HEK293 (cell line): ENCODE measurements around the gene HSPB6.

Source experiments
- CTCF ChIA-PET: fragments of 350-600 bp; formaldehyde crosslinking; extraction: SDS; loops from one replicate; lab custom pipeline; 2021; ENCODE audit warnings: antibody characterized with exemption; lab: Yijun Ruan, JAX
- POLR2A ChIA-PET: fragments of 300-600 bp; formaldehyde crosslinking; extraction: SDS; loops from one replicate; lab custom pipeline; 2020; ENCODE audit warnings: antibody characterized with exemption, inconsistent platforms; lab: Yijun Ruan, JAX
- H3K27ac ChIP-seq: fragments of 200-500 bp; sonication (Bioruptor generic); 2 replicates; pipeline ENCODE4 v1.5.1; 2014; ENCODE audit warnings: low read depth, low read length, control low read depth, inconsistent platforms; ENCODE audit errors: extremely low read depth
- H3K36me3 ChIP-seq, 2 experiments: fragments of 200-500 bp in 1 of 2; sonication (Bioruptor generic) in 1 of 2; 1 replicate in 1 of 2; 2 replicates in 1 of 2; pipeline ENCODE4 v1.5.1; 2014 to 2017; ENCODE audit warnings: inconsistent platforms in 2 of 2, low read length in 2 of 2; ENCODE audit not compliant: control insufficient read depth in 2 of 2, insufficient read depth in 1 of 2
- H3K4me1 ChIP-seq: fragments of 200-500 bp; sonication (Bioruptor generic); 2 replicates; pipeline ENCODE4 v1.5.1; 2014; ENCODE audit warnings: mild to moderate bottlenecking, low read length, inconsistent platforms; ENCODE audit not compliant: control insufficient read depth, insufficient read depth
- H3K4me3 ChIP-seq: 2 replicates; pipeline ENCODE4 v1.5.1; 2011; ENCODE audit warnings: low read depth, mild to moderate bottlenecking, control low read depth, low read length, moderate library complexity
- H3K9me3 ChIP-seq: fragments of 200-500 bp; sonication (Bioruptor generic); 2 replicates; pipeline ENCODE4 v1.5.1; 2014; ENCODE audit warnings: low read depth, low read length, inconsistent platforms; ENCODE audit not compliant: control insufficient read depth, insufficient read depth
- HIC1 ChIP-seq: fragments of 450-650 bp; formaldehyde crosslinking; IDR thresholded peaks from 2 replicates; pipeline ENCODE4 v1.5.1; 2016; ENCODE audit warnings: missing biosample characterization, missing genetic modification characterization
- KLF7 ChIP-seq: fragments of 450-650 bp; formaldehyde crosslinking; IDR thresholded peaks from 2 replicates; pipeline ENCODE4 v1.5.1; 2016; ENCODE audit warnings: missing biosample characterization, missing genetic modification characterization, borderline replicate concordance
- KLF8 ChIP-seq: fragments of 450-650 bp; formaldehyde crosslinking; IDR thresholded peaks from 2 replicates; pipeline ENCODE4 v1.5.1; 2016; ENCODE audit warnings: missing biosample characterization, missing genetic modification characterization
- OVOL3 ChIP-seq: fragments of 450-650 bp; formaldehyde crosslinking; IDR thresholded peaks from 2 replicates; pipeline ENCODE4 v1.5.1; 2016; ENCODE audit warnings: missing biosample characterization, missing genetic modification characterization
- SP2 ChIP-seq: fragments of 450-650 bp; formaldehyde crosslinking; IDR thresholded peaks from 2 replicates; pipeline ENCODE4 v1.5.1; 2016; ENCODE audit warnings: missing biosample characterization, missing genetic modification characterization
- TCF7L2 ChIP-seq: IDR thresholded peaks from 2 replicates; pipeline ENCODE4 v1.6.1; 2011; ENCODE audit warnings: low read depth, mild to moderate bottlenecking, inconsistent platforms, low read length, moderate library complexity, borderline replicate concordance
- TSHZ1 ChIP-seq: fragments of 450-650 bp; formaldehyde crosslinking; IDR thresholded peaks from 2 replicates; pipeline ENCODE4 v1.5.1; 2016; ENCODE audit warnings: missing biosample characterization, missing genetic modification characterization, borderline replicate concordance
- ZBTB49 ChIP-seq: fragments of 450-650 bp; formaldehyde crosslinking; IDR thresholded peaks from 2 replicates; pipeline ENCODE4 v1.5.1; 2016; ENCODE audit warnings: missing biosample characterization, missing genetic modification characterization, low read depth
- ZFP41 ChIP-seq: fragments of 450-650 bp; formaldehyde crosslinking; IDR thresholded peaks from 2 replicates; pipeline ENCODE4 v1.5.1; 2016; ENCODE audit warnings: missing biosample characterization, missing genetic modification characterization, borderline replicate concordance
- ZNF112 ChIP-seq: fragments of 450-650 bp; formaldehyde crosslinking; IDR thresholded peaks from 2 replicates; pipeline ENCODE4 v1.5.0; 2017; ENCODE audit warnings: missing biosample characterization, missing genetic modification characterization
- ZNF146 ChIP-seq: fragments of 450-650 bp; formaldehyde crosslinking; IDR thresholded peaks from 2 replicates; pipeline ENCODE4 v1.5.1; 2016; ENCODE audit warnings: missing biosample characterization, missing genetic modification characterization
- ZNF169 ChIP-seq: fragments of 450-650 bp; formaldehyde crosslinking; IDR thresholded peaks from 2 replicates; pipeline ENCODE4 v1.5.1; 2016; ENCODE audit warnings: missing biosample characterization, missing genetic modification characterization
- ZNF174 ChIP-seq: fragments of 450-650 bp; formaldehyde crosslinking; IDR thresholded peaks from 2 replicates; pipeline ENCODE4 v1.5.0; 2017; ENCODE audit warnings: missing biosample characterization, mild to moderate bottlenecking, missing genetic modification characterization
- ZNF324 ChIP-seq: fragments of 450-650 bp; formaldehyde crosslinking; IDR thresholded peaks from 2 replicates; pipeline ENCODE4 v1.5.1; 2016; ENCODE audit warnings: missing biosample characterization, missing genetic modification characterization
- ZNF394 ChIP-seq: fragments of 450-650 bp; formaldehyde crosslinking; IDR thresholded peaks from 2 replicates; pipeline ENCODE4 v1.5.1; 2016; ENCODE audit warnings: missing biosample characterization, missing genetic modification characterization, mild to moderate bottlenecking, moderate library complexity, borderline replicate concordance
- ZNF423 ChIP-seq: fragments of 450-650 bp; formaldehyde crosslinking; IDR thresholded peaks from 2 replicates; pipeline ENCODE4 v1.5.1; 2016; ENCODE audit warnings: missing biosample characterization, missing genetic modification characterization
- ZNF449 ChIP-seq: fragments of 450-650 bp; formaldehyde crosslinking; IDR thresholded peaks from 2 replicates; pipeline ENCODE4 v1.5.1; 2017; ENCODE audit warnings: missing biosample characterization, mild to moderate bottlenecking, missing genetic modification characterization, moderate library complexity
- ZNF791 ChIP-seq: fragments of 450-650 bp; formaldehyde crosslinking; IDR thresholded peaks from 2 replicates; pipeline ENCODE4 v1.5.1; 2016; ENCODE audit warnings: missing biosample characterization, missing genetic modification characterization

The HSPB6 gene

GRCh38 chr19:35713904-35714495 lies 42.8 kb downstream of the HSPB6 start:
- no peaks in the 10 kb centered on the region for H3K9me3 ChIP-seq
- peaks cover 17% of the 10 kb centered on the region for H3K4me1 ChIP-seq
- TF ChIP-seq HIC1 (tag by site-specific recombination): no peak
- no peak for TF ChIP-seq KLF7
- TF ChIP-seq KLF8 (tag by site-specific recombination): no peak
- TF ChIP-seq ZNF112 (tag by site-specific recombination): no peak
- no peaks in the 10 kb centered on the region; a peak in 1 of 3 replicates for H3K36me3 ChIP-seq
- ChIA-PET POLR2A (interaction anchor here (1.1 to 3.9 kb wide), 8 partner anchors 9 to 217 kb away, joined by 3 to 38 read pairs (median 4); partner anchors contain the start of genes LIN37, PSENEN, U2AF1L4 and ZBTB32), CTCF (interaction anchor here (0.6 to 6.0 kb wide), 9 partner anchors 10 to 360 kb away, joined by 3 to 119 read pairs (median 6); partner anchors contain the start of gene ZBTB32)
- H3K4me3 ChIP-seq: no peak overlapping the region
- H3K27ac ChIP-seq: no peak overlapping the region

GRCh38 chr19:35713506-35713850 lies 43.4 kb downstream of the HSPB6 start:
- Histone ChIP-seq H3K36me3 (no peaks in the 10 kb centered on the region; a peak in 1 of 3 replicates), H3K27ac (no peak overlapping the region), H3K4me3 (no peak overlapping the region), H3K9me3 (no peaks in the 10 kb centered on the region), H3K4me1 (peaks cover 14% of the 10 kb centered on the region)
- ChIA-PET POLR2A (interaction anchor here (1.1 to 3.9 kb wide), 5 partner anchors 9 to 218 kb away, joined by 3 to 38 read pairs (median 4); partner anchors contain the start of genes PSENEN, U2AF1L4 and ZBTB32), CTCF (interaction anchor here (0.9 to 6.0 kb wide), 6 partner anchors 9 to 203 kb away, joined by 3 to 119 read pairs (median 17); partner anchors contain the start of gene ZBTB32)
- TF ChIP-seq TSHZ1 (tag by site-specific recombination) (no peak), ZNF146 (tag by site-specific recombination) (no peak), ZNF324 (tag by site-specific recombination) (no peak), ZBTB49 (tag by site-specific recombination) (no peak), ZNF174 (tag by site-specific recombination) (no peak), ZFP41 (tag by site-specific recombination) (no peak), SP2 (tag by site-specific recombination) (no peak), ZNF791 (tag by site-specific recombination) (no peak), OVOL3 (no peak), ZNF169 (tag by site-specific recombination) (no peak), ZNF423 (tag by site-specific recombination) (no peak), ZNF394 (no peak), TCF7L2 (no peak), ZNF449 (tag by site-specific recombination) (no peak)
